Endothelial cell (in vitro differentiated cells): ENCODE measurements around the gene ATXN7L3. TPM values are rescaled to one million over a fixed set of nuclear protein-coding genes. Genes with fewer than 3 reads are reported as not detected.
"Not testable (repeated sequence)": the region's sequence is repeated elsewhere in the genome, so short reads cannot be mapped to it uniquely, and the experiment has no call there.

Experiments
- DNase-seq: peaks from one replicate; pipeline ENCODE4 v3.0.0; 2021; ENCODE audit warnings: low spot score
- H3K27ac Mint-ChIP-seq: one replicate; pipeline ENCODE4 v1.8.0; 2021; ENCODE audit warnings: mixed read lengths, inconsistent platforms; ENCODE audit not compliant: unreplicated experiment
- H3K27me3 Mint-ChIP-seq: one replicate; pipeline ENCODE4 v1.8.0; 2021; ENCODE audit warnings: mild to moderate bottlenecking, moderate library complexity, mixed read lengths, inconsistent platforms; ENCODE audit not compliant: unreplicated experiment
- H3K36me3 Mint-ChIP-seq: one replicate; pipeline ENCODE4 v1.8.0; 2021; ENCODE audit warnings: mild to moderate bottlenecking, low read depth, mixed read lengths, inconsistent platforms; ENCODE audit not compliant: unreplicated experiment
- H3K4me1 Mint-ChIP-seq: one replicate; pipeline ENCODE4 v1.8.0; 2021; ENCODE audit warnings: mild to moderate bottlenecking, mixed read lengths, inconsistent platforms; ENCODE audit not compliant: unreplicated experiment
- H3K4me3 Mint-ChIP-seq: one replicate; pipeline ENCODE4 v1.8.0; 2021; ENCODE audit warnings: mild to moderate bottlenecking, mixed read lengths, inconsistent platforms; ENCODE audit not compliant: unreplicated experiment
- H3K9me3 Mint-ChIP-seq: one replicate; pipeline ENCODE4 v1.8.0; 2021; ENCODE audit warnings: mixed read lengths, inconsistent platforms; ENCODE audit not compliant: unreplicated experiment
- microRNA-seq: library from miRNA; unstranded; fragments of <30 nt; microRNA quantifications from one replicate; pipeline ENCODE4, GENCODE V29; 2020; ENCODE audit not compliant: unreplicated experiment
- total RNA-seq: library from RNA; stranded (reverse); fragmentation: NEBNext Ultra II Directional; extraction: Animal tissue kit (Norgen Biotek cat#: 25700); gene quantifications from one replicate; pipeline ENCODE4 v1.2.1, GENCODE V29; 2021; ENCODE audit not compliant: unreplicated experiment
- TF ChIP-seq, protein P1 (sequence below): fragments of 200-600 bp; sonication (generic); IDR thresholded peaks from one replicate; pipeline ENCODE4 v1.5.0; 2021; ENCODE audit warnings: antibody characterized with exemption; ENCODE audit not compliant: unreplicated experiment

The ATXN7L3 gene
- total RNA-seq, 1 donor from 2014 or later, result 152 TPM

DNA sequence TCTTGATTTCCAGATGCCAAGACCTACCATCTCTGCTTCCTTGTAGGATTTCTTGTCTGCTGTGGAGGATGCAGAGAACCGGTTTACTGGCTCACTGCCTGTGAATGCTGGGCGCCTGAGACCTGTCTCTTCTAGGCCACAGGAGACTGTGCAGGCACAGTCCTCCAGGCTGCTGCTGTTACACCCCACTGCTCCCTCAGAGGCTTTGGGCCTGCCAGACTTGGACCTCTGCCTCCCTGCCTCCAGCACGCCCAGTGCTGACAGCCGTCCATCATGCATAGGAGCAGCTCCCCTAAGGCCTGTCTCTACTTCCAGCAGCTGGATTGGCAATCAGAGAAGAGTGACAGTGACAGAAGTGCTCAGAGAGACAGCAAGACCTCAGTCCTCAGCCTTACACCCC lies 51.9 kb downstream of the ATXN7L3 start:
- H3K4me1 Mint-ChIP-seq, result peaks cover 5% of the 10 kb centered on the region
- no peak overlapping the region for H3K27ac Mint-ChIP-seq
- no peak overlapping the region for H3K4me3 Mint-ChIP-seq
- no peak for DNase-seq
- no peaks in the 10 kb centered on the region for H3K27me3 Mint-ChIP-seq
- H3K9me3 Mint-ChIP-seq, result no peaks in the 10 kb centered on the region
- TF ChIP-seq, protein P1, sequence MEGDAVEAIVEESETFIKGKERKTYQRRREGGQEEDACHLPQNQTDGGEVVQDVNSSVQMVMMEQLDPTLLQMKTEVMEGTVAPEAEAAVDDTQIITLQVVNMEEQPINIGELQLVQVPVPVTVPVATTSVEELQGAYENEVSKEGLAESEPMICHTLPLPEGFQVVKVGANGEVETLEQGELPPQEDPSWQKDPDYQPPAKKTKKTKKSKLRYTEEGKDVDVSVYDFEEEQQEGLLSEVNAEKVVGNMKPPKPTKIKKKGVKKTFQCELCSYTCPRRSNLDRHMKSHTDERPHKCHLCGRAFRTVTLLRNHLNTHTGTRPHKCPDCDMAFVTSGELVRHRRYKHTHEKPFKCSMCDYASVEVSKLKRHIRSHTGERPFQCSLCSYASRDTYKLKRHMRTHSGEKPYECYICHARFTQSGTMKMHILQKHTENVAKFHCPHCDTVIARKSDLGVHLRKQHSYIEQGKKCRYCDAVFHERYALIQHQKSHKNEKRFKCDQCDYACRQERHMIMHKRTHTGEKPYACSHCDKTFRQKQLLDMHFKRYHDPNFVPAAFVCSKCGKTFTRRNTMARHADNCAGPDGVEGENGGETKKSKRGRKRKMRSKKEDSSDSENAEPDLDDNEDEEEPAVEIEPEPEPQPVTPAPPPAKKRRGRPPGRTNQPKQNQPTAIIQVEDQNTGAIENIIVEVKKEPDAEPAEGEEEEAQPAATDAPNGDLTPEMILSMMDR, result no peak
- peaks cover 9% of the 10 kb centered on the region for H3K36me3 Mint-ChIP-seq

DNA sequence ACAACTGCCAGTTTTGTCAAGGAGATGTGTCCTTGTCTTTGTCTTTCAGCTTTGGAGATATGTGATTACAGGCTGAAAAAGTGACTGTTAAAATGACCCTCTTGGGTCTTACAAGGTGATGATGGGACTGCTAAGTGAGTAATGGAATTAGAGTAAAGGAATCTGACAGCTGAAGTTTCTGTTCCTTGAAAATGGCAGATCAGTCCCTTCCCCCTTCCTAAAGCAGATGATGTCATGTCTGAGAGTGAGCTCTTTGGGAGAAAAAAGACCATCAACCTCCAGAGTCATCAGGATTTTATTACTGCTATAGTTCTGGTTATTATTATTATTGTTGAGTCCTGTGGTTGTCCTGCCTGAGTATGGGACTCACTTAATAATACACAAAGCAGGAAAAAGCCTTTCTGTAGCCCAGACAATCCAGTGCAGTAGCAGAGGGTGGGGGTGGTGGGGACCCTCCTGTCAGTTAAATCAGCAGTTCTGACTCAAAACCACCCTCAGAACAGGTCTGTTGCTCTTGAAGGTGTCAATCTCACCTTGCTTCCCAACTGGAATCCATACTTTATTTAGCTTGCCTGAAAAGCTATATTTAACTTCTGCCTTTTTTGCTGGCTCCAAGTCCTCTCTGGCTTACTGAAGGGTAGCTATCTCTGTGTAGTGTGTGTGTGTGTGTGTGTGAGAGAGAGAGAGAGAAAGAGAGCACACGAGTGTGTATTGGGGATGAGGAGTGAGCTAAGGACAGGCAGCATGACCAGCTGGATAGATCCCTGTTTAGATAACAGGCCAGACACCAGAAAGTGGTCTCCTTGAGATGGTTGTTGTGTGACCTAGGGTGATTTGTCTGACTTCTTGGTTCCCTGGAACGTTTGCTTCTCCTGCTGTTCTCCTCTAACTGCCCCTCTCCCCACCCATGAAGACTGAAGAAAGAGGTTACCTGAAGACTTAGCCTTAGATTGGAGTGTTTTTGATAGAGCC lies 53.0 kb downstream of the ATXN7L3 start:
- peaks cover 9% of the 10 kb centered on the region for H3K36me3 Mint-ChIP-seq
- peaks cover 7% of the 10 kb centered on the region for H3K4me1 Mint-ChIP-seq
- no peak for DNase-seq
- no peak overlapping the region for H3K4me3 Mint-ChIP-seq
- peak overlapping the region; percentile 65 for H3K27ac Mint-ChIP-seq
- TF ChIP-seq, protein P1, result no peak
- H3K9me3 Mint-ChIP-seq, result no peaks in the 10 kb centered on the region
- H3K27me3 Mint-ChIP-seq, result no peaks in the 10 kb centered on the region

DNA sequence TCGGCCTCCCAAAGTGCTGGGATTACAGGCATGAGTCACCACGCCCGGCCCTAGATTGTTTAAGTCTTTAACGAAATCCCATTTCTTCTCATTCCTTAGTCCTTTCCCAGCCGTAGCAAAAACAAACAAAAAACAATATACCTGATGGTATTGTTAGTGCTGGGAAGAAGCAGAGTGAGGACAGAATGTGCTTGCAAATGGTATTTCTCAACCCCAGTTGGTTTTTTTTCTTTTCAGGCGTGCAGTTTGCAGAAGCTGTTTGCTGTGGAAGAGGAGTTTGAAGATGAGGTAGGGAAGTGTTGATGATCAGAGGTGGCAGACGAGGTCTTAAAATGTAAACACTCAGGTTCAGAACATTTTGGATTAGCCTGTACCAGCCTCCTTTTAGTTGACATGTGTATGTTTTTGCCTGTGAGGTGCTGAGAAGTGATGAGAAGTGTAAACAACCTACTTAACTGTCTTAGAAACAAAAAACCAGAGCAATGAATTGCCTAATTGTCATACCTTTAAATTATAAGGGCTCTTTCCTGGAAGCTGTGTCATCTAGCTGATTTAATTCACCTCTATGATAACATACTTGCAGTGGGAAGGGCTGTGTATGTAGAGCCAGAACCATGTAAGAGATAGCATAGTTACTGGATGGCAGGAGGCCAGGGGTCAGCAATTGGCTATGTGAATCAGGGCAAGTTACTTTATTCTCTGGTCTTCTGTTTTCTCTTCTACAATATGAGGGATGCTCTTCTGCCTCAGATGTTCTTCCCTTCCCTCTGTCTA lies 54.5 kb downstream of the ATXN7L3 start:
- no peak overlapping the region for H3K27ac Mint-ChIP-seq
- H3K4me3 Mint-ChIP-seq, result no peak overlapping the region
- TF ChIP-seq, protein P1, result no peak
- H3K27me3 Mint-ChIP-seq, result no peaks in the 10 kb centered on the region
- H3K9me3 Mint-ChIP-seq, result no peaks in the 10 kb centered on the region
- peaks cover 7% of the 10 kb centered on the region for H3K4me1 Mint-ChIP-seq
- peaks cover 9% of the 10 kb centered on the region for H3K36me3 Mint-ChIP-seq
- DNase-seq, result no peak

DNA sequence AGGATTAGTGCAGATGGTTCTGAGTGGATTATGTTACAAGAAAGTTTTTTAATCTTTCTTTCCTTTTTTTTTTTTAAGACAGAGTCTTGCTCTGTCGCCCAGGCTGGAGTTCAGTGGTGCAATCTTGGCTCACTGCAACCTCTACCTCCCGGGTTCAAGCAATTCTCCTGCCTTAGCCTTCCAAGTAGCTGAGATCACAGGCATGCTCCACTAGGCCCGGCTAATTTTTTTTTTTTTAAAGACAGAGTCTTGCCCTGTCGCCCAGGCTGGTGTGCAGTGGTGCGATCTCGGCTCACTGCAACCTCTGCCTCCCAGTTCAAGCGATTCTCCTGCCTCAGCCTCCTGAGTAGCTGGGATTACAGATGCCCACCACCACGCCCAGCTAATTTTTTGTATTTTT lies 55.8 kb downstream of the ATXN7L3 start:
- not testable (repeated sequence) for DNase-seq, H3K4me3 Mint-ChIP-seq

More for the DNA sequence above, 55.8 kb downstream of the ATXN7L3 start:
- not testable (repeated sequence) for H3K4me1 Mint-ChIP-seq, H3K36me3 Mint-ChIP-seq, H3K9me3 Mint-ChIP-seq, H3K27me3 Mint-ChIP-seq, H3K27ac Mint-ChIP-seq

Small RNA genes within 50 kb of the gene (microRNA-seq; reads per million reads assigned to microRNA genes)
- 1.1 reads per million, percentile 14 among the genes with 10 or more reads in this experiment for gene MIR6782

Other genes with a start within 250 kb of the ATXN7L3 start
- not detected for gene PYY, start 245.9 kb downstream of the ATXN7L3 start, total RNA-seq
- gene NAGS, start 195.3 kb downstream of the ATXN7L3 start, total RNA-seq, result 1.2 TPM
- gene TMEM101, start 184.9 kb downstream of the ATXN7L3 start, total RNA-seq, result 32.1 TPM
- gene LSM12, start 133.2 kb downstream of the ATXN7L3 start, total RNA-seq, result 63.0 TPM
- 113 TPM for gene G6PC3, start 129.1 kb downstream of the ATXN7L3 start, total RNA-seq
- gene HDAC5, start 76.2 kb downstream of the ATXN7L3 start, total RNA-seq, result 51.4 TPM
- gene HROB, start 58.0 kb downstream of the ATXN7L3 start, total RNA-seq, result 6.1 TPM
- not detected for gene ASB16, start 29.2 kb downstream of the ATXN7L3 start, total RNA-seq
- 39.2 TPM for gene TMUB2, start 12.9 kb downstream of the ATXN7L3 start, total RNA-seq
- 63.8 TPM for gene UBTF, start 19.8 kb upstream of the ATXN7L3 start, total RNA-seq
- gene SLC4A1, start 68.3 kb upstream of the ATXN7L3 start, total RNA-seq, result not detected
- gene RUNDC3A, start 108.7 kb upstream of the ATXN7L3 start, total RNA-seq, result 0.82 TPM
- 124 TPM for gene SLC25A39, start 124.9 kb upstream of the ATXN7L3 start, total RNA-seq
- 904 TPM for gene GRN, start 145.4 kb upstream of the ATXN7L3 start, total RNA-seq
- 53.7 TPM for gene FAM171A2, start 164.0 kb upstream of the ATXN7L3 start, total RNA-seq
- gene ITGA2B, start 189.8 kb upstream of the ATXN7L3 start, total RNA-seq, result 4.3 TPM